Stomach (tissue), 9 donors: ENCODE data around the gene LRRC4C. TPM values are rescaled to one million over a fixed set of nuclear protein-coding genes. Genes with fewer than 3 reads are reported as not detected.

Experiments used
- DNase-seq, 2 donors: peaks; one replicate each; pipeline versions ENCODE4 v3.0.0 to v3.0.0-alpha.2; 2013 to 2019
- H3K27ac ChIP-seq, 5 donors: fragments of 200-600 bp in 4 of 5; sonication (generic) in 4 of 5; one replicate each; pipeline ENCODE4 v1.5.1; 2013 to 2019; ENCODE audit warnings: mild to moderate bottlenecking in 1 of 5, moderate library complexity in 1 of 5
- H3K27me3 ChIP-seq, 3 donors: fragments of 200-600 bp; sonication (generic); one replicate each; pipeline ENCODE4 v1.5.1; 2017 to 2019; ENCODE audit warnings: mixed run types in 1 of 3
- H3K36me3 ChIP-seq, 4 donors: fragments of 200-600 bp; sonication (generic); 1 replicate in 3 of 4; 2 replicates in 1 of 4; pipeline ENCODE4 v1.5.1; 2016 to 2019
- H3K4me1 ChIP-seq, 4 donors: fragments of 200-600 bp; sonication (generic); one replicate each; pipeline ENCODE4 v1.5.1; 2016 to 2019
- H3K4me3 ChIP-seq, 4 donors: fragments of 200-600 bp; sonication (generic) in 3 of 4; one replicate each; pipeline ENCODE4 v1.5.1; 2016 to 2019; ENCODE audit warnings: mild to moderate bottlenecking in 1 of 4
- H3K9me3 ChIP-seq, 4 donors: fragments of 200-600 bp; sonication (generic); one replicate each; pipeline ENCODE4 v1.5.1; 2016 to 2019
- EP300 ChIP-seq: sonication (generic); formaldehyde crosslinking; IDR thresholded peaks from one replicate; pipeline ENCODE4 v1.6.1; 2017; ENCODE audit warnings: antibody characterized with exemption
- POLR2A ChIP-seq, 4 donors: fragments of 450-650 bp; IDR thresholded peaks; one replicate each; pipeline ENCODE4 v1.6.1; 2016; ENCODE audit warnings: antibody characterized with exemption in 4 of 4, control low read depth in 2 of 4, mild to moderate bottlenecking in 1 of 4, moderate library complexity in 1 of 4
- POLR2AphosphoS5 ChIP-seq, 3 donors: sonication (generic); formaldehyde crosslinking; IDR thresholded peaks; one replicate each; pipeline ENCODE4 v1.6.1; 2016; ENCODE audit warnings: antibody characterized with exemption in 3 of 3
- WGBS, 5 donors: extraction: QIAGEN DNeasy Blood & Tissue Kit in 3 of 5; methylation state at CpG; one replicate each; pipeline versions ENCODE4 v1.1.5 to v1.1.7; 2013 to 2018; 5-methylcytosine and 5-hydroxymethylcytosine counted together
- intact Hi-C: fragments of 100-400 bp; cut with DNase I; formaldehyde crosslinking; loops from one replicate; pipeline ENCODE4 v1.15.1; 2023; ENCODE audit warnings: low total_unique reads
- polyA plus RNA-seq, 3 donors: library from polyadenylated mRNA; stranded (reverse); fragments of 200-250 nt; gene quantifications; one replicate each; pipeline ENCODE4 v1.2.3, GENCODE V29; 2013
- total RNA-seq, 5 donors: library from RNA; depleted of rRNA; stranded (reverse); fragments of >200 nt; gene quantifications; one replicate each; pipeline versions ENCODE4 v1.1.0 to v1.2.3, GENCODE V29; 2014 to 2016
- TF ChIP-seq, protein P1 (sequence below), 7 experiments: fragments of 450-650 bp in 4 of 7; fragments of 200-600 bp in 3 of 7; sonication (generic) in 3 of 7; IDR thresholded peaks; one replicate each; pipeline ENCODE4 v1.5.1; 2016 to 2019; ENCODE audit warnings: antibody characterized with exemption in 7 of 7, control low read depth in 2 of 7, mild to moderate bottlenecking in 1 of 7
- donor health status: healthy with polysubstance abuse.
- donor health status: Bipolar disorder and iron deficiency.
- donor health status: healthy.

The LRRC4C gene
- total and polyA plus RNA-seq, 8 donors: 0.31 to 3.3 (median 0.45) TPM; not detected in 4

DNA sequence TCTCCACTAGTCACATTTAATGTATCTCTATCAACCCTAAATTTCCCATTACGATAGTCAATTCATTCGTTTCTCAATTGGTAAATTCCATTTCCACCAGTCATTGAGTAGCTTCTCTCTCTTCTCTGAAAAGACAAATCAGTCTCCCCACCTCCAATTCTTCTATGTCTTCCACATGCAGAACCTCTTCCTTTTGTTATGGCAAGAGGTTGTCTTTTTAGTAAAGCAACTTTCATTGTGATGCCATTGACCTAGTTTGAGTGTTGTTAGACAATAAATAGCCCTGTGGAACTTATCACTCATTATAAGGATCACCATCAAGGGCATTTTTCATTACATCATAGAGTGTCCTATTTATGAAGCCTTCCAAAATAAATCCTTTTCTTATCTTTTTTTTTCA lies 340.9 kb downstream of the LRRC4C start:
- intact Hi-C loops: no loop called here
- Histone ChIP-seq H3K9me3 (peaks cover 0 to 4% (median 0%) of the 10 kb centered on the region in 4 donors), H3K4me1 (no peaks in the 10 kb centered on the region), H3K27me3 (no peaks in the 10 kb centered on the region), H3K4me3 (no peak overlapping the region), H3K27ac (no peak overlapping the region), H3K36me3 (no peaks in the 10 kb centered on the region)
- TF ChIP-seq, protein P1, sequence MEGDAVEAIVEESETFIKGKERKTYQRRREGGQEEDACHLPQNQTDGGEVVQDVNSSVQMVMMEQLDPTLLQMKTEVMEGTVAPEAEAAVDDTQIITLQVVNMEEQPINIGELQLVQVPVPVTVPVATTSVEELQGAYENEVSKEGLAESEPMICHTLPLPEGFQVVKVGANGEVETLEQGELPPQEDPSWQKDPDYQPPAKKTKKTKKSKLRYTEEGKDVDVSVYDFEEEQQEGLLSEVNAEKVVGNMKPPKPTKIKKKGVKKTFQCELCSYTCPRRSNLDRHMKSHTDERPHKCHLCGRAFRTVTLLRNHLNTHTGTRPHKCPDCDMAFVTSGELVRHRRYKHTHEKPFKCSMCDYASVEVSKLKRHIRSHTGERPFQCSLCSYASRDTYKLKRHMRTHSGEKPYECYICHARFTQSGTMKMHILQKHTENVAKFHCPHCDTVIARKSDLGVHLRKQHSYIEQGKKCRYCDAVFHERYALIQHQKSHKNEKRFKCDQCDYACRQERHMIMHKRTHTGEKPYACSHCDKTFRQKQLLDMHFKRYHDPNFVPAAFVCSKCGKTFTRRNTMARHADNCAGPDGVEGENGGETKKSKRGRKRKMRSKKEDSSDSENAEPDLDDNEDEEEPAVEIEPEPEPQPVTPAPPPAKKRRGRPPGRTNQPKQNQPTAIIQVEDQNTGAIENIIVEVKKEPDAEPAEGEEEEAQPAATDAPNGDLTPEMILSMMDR (IDR thresholded peaks at IDR 0.05): no peak
- TF ChIP-seq POLR2AphosphoS5 (IDR thresholded peaks at IDR 0.05) (no peak), EP300 (no peak), POLR2A (IDR thresholded peaks at IDR 0.05) (no peak)
- 60 to 79% (median 65%) methylated on average over 2 of the region's 2 CpGs for WGBS, 5 donors
- DNase-seq: no peak

DNA sequence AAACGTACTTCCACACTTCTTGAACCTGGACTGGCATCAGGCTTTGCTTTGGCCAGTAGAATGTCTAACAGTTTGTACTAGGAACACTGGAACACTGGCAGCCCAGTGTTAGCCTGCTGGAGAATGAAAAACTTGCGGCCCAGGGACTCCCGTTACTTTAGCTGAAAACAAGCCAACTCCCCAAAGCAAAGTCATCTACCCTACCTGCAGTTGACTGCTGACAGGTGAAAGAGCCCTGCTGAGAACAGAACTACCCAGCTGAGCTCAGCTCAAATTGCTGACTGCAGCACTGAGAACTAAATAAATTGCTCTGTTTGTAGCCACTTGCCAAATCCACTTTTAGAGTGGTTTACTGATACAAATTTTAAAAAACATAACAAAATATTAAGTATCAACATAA lies 342.5 kb downstream of the LRRC4C start:
- no peak overlapping the region for H3K27ac ChIP-seq
- intact Hi-C loops: no loop called here
- H3K4me3 ChIP-seq: no peak overlapping the region
- 36 to 49% (median 47%) methylated on average over 3 of the region's 3 CpGs for WGBS, 5 donors
- no peaks in the 10 kb centered on the region for H3K27me3 ChIP-seq
- peaks cover 0 to 4% (median 0%) of the 10 kb centered on the region in 4 donors for H3K9me3 ChIP-seq
- DNase-seq: no peak
- H3K4me1 ChIP-seq: no peaks in the 10 kb centered on the region
- TF ChIP-seq, protein P1 (IDR thresholded peaks at IDR 0.05): no peak
- TF ChIP-seq EP300 (no peak), POLR2A (IDR thresholded peaks at IDR 0.05) (no peak)
- no peaks in the 10 kb centered on the region for H3K36me3 ChIP-seq

DNA sequence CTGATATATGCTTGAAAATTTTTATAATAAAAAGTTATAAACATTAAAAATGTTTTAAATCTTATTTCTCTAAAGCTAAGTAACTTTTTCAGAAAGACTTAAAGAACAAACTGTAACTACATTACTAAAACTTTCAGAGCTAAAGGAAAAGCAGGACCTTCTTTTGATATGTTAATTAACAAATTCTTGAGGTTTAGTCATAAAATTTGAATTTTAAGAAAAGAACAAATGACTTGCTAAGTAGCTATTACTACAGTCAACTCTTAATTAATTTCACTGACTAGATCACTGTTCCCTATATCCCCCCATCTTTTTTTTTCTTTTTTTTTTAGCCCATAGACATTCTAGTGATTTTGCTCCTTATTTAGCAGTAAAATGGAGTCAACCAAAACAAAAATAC lies 344.4 kb downstream of the LRRC4C start:
- Histone ChIP-seq H3K4me3 (no peak overlapping the region), H3K9me3 (no peaks in the 10 kb centered on the region), H3K27ac (no peak overlapping the region), H3K4me1 (no peaks in the 10 kb centered on the region), H3K36me3 (no peaks in the 10 kb centered on the region), H3K27me3 (no peaks in the 10 kb centered on the region)
- TF ChIP-seq POLR2AphosphoS5 (IDR thresholded peaks at IDR 0.05) (no peak), POLR2A (IDR thresholded peaks at IDR 0.05) (no peak), EP300 (no peak)
- TF ChIP-seq, protein P1 (IDR thresholded peaks at IDR 0.05): no peak
- DNase-seq: no peak
- intact Hi-C loops: no loop called here

DNA sequence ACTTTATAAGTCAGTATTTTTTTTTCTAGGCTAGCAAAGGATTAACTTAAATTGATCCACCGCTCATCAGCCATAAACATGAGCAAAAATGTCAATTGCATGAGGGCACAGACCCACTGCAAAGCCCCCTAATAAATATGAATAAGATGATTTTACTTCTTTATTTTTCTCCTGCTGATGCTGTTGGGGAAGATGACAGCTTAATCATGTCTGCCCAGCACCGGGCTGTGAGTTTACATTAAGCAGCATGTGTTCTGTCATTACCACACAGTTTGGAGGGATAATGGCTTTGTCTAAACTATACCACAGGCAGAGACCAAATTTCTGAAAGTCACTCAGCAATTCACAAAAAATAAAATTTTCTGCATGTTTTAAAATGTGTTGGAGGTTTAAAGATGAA lies 346.3 kb downstream of the LRRC4C start:
- intact Hi-C loops: no loop called here
- no peak for TF ChIP-seq POLR2AphosphoS5 (IDR thresholded peaks at IDR 0.05)
- TF ChIP-seq EP300: no peak
- no peak for TF ChIP-seq POLR2A (IDR thresholded peaks at IDR 0.05)
- TF ChIP-seq, protein P1 (IDR thresholded peaks at IDR 0.05): no peak
- no peaks in the 10 kb centered on the region for H3K4me1 ChIP-seq
- no peak overlapping the region for H3K27ac ChIP-seq
- WGBS, 5 donors: 37 to 44% (median 42%) methylated on average over 2 of the region's 2 CpGs
- no peak overlapping the region for H3K4me3 ChIP-seq
- no peaks in the 10 kb centered on the region for H3K9me3 ChIP-seq
- H3K36me3 ChIP-seq: no peaks in the 10 kb centered on the region
- no peak for DNase-seq
- H3K27me3 ChIP-seq: no peaks in the 10 kb centered on the region
